ENCODE results near the gene SLC25A34.

SLC25A34 gene

DNA sequence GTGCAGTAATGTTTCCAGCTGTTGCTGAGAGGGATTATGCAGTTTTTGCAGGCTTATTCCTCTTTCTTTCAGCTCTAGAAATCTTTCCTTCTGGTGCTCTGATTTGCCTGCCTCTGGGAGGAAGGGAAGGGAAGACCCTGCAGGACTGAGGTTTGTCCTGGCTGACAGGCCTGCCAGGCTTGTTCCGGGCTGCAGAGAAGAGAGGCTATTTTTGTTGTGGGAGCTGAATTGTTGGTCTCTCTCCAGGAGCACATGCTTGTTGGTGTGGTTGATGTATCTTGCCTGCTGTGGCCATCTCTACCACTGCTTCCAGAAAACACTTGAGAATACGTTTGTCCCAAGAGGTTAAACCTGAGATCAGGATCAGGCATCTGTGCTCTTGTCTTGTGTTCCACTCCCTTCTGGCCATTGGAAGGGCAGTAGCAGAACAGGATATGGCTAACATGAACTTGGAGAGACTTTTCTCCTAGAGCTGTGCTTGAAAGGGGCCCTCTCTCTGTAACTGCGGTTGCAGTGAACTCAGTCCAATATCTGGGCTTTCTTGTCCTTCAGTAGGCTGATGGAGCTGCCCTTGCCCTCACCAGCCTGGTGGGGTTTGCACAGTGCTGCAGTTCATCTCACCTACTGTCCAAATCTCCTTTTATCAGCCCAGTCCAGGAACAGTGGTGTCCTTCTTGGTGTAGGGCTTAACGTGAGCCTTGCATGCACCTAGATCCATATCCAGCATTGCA lies 21.5 kb upstream of the SLC25A34 start:
- no peak for DNase-seq (ENCODE audit: low read depth in 3 of 3)

DNA sequence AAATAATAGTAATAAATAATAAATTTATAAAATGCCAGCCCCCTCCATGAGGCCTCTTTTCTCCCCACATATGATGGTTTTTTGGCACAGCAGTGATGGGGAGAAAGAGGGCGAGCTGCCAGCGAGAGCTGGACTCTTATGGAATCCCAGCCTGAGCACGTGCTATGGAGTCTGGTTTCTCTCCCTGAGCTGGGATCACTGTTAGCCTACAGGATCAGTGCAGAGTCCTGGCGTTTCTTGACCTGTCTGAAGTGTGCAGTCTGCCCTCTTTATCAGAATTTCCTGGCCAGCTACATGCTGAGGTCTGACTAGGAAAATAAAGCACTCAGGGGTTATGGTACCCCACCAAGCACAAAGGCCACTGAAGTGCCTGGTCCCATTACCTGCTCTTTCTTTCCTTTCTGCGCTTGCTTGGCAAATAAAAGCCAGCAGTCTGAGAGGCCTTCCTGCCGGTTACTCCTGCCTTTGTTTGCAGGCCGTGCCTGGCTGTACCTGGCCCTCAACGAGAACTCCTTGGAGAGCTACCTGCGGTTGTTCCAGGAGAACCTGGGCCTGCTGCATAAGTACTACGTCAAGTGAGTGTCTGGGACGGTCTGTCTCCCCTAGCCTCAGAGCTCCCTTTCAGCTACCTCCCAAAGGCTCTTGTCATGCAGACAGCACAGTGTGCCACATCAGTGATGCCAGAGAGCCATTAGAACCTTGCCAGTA lies 18.5 kb upstream of the SLC25A34 start:
- DNase-seq (ENCODE audit: low read depth in 3 of 3): no peak

DNA sequence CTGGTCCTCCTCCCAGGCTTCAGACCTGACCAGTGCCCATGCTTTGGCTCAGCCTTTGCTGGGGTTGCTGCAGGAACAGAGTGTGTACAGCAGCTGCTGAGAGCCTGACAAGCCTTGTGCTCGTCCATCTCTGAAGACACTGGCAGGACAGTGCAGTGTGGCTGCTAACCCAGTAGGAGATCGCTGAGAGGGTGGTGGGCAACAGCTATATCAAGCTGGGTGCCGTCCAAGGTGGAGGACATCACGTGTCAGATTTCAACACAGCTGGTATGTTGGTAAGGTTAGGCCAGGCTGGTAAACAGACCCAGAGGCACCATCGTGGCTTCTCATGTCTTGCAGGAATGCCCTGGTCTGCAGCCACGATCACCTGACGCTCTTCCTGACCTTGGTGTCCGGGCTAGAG lies 17.9 kb upstream of the SLC25A34 start:
- no peak for DNase-seq (ENCODE audit: low read depth in 3 of 3)

DNA sequence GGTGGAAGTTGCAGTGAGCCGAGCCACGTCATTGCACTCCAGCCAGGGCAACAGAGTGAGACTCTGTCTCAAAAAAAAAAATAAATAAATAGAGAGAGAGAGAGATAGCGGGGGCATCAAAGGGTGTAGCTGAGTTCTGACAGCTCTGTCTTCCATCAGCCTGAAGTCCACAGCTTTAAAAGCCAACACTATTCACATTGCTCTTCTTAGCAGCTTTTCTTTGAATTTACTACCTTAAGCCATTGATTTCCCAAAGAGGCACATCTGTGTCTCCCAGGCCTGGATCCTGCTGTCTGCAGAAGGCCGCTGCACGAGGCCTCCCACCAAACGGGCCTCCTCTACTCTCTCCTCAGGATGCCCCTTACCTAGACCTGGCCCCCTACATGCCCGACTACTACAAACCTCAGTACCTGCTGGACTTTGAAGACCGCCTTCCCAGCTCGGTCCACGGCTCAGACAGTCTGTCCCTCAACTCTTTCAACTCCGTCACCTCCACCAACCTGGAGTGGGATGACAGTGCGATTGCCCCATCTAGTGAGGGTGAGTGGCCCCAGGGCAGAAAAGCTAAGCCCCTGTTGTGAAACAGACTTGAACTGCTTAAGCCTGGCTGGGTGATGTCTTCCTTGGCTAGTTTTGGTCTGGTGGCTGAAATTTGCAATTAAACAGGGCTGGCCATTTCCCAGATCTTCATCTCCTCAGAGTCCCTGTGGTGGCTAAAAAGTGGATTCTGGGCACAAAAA lies 16.5 kb upstream of the SLC25A34 start:
- DNase-seq (ENCODE audit: low read depth in 3 of 3): no peak

DNA sequence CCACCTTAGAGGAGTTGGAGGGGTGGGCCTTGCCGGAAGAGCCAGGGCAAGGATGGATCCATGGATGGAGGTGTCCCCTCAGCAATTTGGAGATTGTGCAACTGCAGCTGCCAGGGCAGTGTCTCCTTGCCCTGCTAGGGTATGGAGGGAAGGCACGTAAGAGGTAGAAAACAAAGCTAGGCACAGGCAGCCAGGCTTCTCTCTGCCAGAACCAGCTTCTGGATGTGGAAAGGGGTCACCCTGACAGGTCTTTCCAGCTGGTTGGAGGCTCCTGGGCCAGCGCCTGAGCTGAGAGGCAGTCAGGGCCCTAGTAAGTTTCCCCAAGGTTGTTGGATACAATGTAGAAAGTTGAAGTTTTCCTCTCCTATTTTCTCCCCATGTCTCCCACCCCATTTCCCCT lies 15.2 kb upstream of the SLC25A34 start:
- no peak for DNase-seq (ENCODE audit: low read depth in 3 of 3)

DNA sequence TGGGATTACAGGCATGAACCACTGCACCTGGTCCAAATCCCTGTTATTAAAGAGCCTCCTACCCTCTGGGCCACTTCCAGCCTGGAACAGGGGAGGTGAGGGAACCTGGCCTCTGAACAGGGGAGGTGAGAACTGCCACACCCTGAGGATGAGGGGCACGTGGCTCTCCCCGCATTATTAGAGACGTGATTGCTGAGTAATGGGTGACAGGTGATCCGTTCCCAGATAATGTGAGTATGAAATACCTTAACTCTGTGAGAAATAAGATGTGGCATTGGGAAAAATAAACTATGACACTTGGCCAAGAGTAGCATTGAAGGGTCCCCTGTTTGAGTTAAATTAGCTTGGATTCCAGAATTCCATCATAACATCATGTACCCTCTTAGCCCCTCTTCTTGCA lies 13.6 kb upstream of the SLC25A34 start:
- DNase-seq (ENCODE audit: low read depth in 3 of 3): no peak

DNA sequence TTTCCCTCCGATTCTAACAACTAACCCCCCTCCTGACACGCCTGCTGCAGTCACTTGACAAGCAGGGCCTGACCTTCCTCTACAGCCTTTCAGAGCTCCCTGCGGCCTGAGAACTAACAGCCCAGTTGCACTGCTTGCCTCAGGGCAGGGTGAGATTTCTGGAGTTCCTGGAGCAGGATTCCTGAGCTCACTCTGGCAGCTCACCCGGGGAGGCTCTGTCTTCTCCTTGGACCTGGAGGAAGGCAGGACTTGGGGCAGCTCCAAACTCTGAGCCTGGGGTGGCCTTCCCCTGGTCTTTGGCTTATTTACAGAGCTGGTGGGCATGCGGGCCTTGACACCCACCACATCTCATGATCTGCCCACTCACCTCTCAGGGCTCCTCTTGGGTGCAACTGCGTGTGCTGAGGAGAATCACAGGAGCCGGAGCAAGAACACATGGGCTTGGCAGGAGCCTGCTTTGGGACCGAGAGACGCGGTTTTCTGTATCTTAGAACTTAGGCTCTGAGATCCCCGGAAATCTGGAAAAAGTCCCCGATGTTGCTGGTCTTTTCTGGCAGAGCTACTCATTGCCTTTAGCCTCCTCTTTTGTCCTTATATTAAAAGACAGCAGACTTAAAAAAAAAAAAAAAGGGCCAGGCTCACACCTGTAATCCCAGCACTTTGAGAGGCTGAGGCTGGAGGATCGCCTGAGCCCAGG lies 13.1 kb upstream of the SLC25A34 start:
- no peak for DNase-seq (ENCODE audit: low read depth in 3 of 3)

DNA sequence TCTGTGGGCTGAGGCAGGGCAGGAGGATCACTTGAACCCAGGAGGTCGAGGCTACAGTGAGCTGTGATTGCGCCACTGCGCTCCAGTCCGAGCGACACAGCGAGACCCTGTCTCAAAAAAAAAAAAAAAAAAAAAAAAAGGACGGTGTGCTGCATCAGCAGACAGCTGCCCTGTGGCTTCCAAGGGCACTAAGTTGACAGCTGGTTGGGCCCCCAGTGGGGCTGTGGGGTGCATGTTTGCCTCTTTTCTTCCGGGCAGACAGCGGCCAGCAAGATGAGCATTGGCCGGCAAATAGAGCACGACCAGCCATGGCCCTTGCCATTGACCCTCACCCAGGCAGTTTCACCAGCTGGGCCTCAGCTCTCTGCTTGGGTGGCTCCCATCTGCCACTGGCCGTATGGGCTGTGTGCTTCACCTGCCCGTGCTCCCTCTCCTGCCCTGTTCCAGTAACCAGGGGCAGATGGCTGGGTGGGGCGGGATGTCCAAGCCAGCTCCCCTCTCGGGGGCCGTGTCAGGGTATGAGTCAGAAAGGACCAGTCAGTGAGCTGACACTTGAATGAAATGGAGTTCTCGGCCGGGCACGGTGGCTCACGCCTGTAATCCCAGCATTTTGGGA lies 12.3 kb upstream of the SLC25A34 start:
- no peak for DNase-seq (ENCODE audit: low read depth in 3 of 3)

DNA sequence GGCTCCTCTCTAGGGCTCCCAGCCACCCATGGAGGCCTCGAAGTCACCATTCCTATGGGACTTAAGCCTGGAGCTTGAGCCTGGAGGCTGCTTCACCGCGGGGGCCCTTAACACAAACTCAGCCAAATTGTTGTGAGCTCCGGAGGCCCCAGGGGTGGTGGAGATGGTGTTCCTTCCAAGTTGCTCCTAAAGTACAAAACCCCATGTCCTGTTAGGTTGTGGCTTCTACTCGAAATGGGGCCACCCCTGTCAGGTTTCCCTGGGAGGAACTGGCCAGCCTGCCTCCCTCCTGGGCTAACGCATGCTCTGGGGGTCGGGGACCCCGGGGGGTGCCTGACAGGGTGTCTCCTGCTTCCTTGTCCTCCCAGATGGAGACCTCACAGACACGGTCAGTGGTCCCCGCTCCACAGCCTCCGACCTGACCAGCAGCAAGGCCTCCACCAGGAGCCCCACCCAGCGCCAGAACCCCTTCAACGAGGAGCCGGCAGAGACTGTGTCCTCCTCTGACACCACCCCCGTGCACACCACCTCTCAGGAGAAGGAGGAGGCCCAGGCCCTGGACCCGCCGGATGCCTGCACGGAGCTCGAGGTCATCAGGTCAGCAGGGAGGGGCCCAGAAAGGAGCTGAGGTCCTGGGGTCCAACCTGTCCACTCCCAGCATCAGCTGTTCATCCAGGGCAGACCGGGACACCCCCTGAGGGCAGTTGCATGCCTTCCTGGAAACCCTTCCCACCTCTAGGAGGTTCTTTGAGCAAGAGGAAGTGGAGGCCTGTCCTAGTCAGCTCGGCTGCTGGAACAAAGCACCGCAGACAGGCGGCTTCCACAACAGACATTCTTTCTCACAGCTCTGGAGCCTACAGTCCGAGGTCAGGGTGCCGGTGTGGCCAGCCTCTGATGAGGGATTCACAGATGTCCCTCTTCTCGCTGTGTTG lies 10.8 kb upstream of the SLC25A34 start:
- no peak for DNase-seq (ENCODE audit: low read depth in 3 of 3)

DNA sequence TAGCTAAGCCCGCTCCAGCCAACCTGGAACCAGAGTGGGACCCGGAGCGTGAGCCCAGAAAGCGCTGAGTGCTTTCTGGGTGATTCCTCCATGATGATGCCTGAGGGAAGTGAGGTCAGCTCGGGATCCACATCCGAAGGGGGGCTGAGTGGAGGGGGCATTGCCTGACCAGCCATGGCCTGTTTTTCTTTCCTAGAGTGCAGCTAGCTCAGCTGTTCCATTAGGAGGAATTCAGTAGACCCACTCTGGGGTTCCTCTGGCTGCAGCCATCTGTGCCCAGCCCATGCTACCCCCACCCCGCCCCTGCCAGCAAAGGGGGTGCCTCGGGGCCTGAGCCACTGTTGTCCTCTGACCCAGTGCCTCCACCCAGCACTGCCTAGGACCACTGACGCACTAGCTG lies 9.6 kb upstream of the SLC25A34 start:
- DNase-seq (ENCODE audit: low read depth in 3 of 3): no peak

DNA sequence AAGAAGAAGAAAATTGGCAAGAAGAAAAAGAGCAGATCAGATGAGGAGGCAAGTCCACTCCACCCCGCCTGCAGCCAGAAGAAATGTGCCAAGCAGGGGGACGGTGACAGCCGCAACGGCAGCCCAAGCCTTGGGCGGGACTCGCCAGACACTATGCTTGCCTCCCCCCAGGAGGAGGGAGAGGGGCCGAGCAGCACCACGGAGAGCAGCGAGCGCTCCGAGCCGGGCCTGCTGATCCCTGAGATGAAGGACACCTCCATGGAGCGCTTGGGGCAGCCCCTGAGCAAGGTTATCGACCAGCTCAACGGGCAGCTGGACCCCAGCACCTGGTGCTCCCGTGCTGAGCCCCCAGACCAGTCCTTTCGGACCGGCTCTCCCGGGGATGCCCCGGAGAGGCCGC lies 9.0 kb upstream of the SLC25A34 start:
- no peak for DNase-seq (ENCODE audit: low read depth in 3 of 3)

DNA sequence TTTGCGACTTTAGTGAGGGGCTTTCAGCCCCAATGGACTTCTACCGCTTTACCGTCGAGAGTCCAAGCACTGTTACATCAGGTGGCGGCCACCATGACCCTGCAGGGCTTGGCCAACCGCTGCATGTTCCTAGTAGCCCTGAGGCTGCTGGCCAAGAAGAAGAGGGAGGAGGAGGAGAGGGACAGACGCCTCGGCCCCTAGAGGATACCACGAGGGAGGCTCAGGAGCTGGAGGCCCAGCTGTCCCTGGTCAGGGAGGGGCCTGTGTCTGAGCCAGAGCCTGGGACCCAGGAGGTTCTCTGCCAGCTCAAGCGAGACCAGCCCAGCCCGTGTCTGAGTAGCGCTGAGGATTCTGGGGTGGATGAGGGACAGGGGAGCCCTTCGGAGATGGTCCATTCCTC lies 8.6 kb upstream of the SLC25A34 start:
- DNase-seq (ENCODE audit: low read depth in 3 of 3): no peak

DNA sequence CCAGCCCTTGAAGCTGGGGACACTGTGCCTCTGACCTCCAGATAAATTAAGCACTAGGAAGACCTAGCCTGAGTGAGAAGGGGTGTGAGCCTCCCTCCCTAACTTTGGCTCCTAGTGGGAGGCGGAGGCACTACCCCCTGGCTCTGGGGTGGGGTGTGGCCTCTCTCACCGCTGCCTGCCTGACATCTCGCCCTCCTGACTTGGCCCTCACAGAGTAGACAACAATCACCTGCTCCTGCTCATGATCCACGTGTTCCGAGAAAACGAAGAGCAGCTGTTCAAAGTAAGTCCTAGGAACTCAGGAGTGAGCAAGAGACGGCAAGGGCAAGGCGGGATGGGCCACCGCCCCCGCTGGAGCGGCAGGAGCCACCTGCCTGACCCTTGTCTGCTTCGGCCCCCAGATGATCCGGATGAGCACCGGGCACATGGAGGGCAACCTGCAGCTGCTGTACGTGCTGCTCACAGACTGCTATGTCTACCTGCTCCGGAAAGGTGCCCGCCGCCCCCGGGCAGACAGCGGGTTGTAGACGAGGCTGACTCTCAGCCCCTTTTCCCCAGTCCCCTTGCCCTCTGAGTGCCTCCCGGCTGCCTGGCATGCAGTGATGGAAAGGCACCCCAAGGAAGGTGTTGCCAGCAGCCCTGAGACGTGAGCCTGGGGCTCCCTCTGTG lies 8.1 kb upstream of the SLC25A34 start:
- no peak for DNase-seq (ENCODE audit: low read depth in 3 of 3)

DNA sequence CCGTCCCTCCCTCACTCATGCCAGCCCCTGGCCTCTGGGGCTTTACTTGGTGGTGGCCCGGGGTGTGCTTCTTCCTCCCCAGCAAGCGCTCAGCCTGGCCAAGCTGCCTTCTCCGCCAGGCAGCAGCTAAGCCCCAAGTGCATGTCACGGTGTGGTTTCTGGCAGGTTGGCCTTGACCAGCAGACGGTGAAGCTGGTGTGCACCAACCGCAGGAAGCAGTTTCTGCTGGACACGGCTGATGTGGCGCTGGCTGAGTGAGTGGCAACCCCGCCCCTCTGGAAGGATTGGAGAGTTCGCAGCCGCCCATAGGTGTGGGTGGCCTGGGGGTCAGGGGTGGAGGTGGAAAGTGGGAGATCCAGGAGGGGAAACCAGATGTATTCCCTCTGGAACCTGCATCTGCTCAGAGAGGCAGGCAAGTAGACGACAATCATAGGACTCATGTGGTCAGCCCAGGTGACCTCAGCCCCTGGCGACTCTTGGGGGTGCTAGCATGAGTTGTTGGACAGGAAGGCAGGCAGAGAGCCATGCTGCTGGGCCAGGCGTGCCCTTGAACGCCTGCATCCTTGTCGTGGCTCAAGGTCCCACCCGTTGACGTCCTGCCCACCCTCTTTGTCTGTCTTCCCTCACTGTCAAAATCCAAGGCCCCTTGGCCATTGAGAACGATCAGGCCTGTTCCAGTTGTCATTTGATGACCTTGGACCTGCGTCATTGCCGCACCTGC lies 7.0 kb upstream of the SLC25A34 start:
- DNase-seq (ENCODE audit: low read depth in 3 of 3): no peak

DNA sequence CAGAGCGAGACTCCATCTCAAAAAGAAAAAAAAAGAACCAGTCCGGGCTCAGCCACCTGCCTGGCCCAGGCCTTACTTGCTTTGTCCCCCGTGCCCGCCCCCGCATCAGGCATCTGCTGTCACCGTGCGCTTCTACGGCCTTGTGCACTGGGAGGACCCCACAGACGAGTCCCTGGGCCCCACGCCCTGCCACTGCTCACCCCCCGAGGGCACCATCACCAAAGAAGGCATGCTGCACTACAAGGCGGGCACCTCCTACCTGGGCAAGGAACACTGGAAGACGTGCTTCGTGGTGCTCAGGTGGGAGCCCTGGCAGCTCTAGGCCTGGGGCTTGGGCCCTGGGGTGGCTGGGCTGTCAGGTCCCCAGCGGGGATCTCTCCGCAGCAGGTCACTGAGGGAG lies 5.6 kb upstream of the SLC25A34 start:
- no peak for DNase-seq (ENCODE audit: low read depth in 3 of 3)

DNA sequence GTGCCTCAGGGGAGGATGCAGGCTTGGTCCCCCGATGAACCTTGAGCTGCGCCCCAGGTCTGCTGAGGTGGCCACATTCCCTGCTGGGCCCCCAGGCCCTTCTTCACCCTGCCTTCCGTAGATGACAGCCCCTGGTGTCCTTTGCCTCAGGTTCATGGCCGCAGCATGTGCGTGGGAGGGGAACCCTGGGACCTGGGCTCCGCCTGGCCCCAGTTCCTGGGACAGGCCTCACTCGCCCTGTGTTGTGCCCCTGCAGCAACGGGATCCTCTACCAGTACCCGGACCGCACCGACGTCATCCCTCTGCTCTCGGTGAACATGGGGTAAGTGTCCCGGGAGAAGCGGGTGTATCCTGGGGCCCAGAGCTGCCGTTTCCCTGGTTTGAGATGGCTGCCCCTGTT lies 5.1 kb upstream of the SLC25A34 start:
- DNase-seq (ENCODE audit: low read depth in 3 of 3): no peak

DNA sequence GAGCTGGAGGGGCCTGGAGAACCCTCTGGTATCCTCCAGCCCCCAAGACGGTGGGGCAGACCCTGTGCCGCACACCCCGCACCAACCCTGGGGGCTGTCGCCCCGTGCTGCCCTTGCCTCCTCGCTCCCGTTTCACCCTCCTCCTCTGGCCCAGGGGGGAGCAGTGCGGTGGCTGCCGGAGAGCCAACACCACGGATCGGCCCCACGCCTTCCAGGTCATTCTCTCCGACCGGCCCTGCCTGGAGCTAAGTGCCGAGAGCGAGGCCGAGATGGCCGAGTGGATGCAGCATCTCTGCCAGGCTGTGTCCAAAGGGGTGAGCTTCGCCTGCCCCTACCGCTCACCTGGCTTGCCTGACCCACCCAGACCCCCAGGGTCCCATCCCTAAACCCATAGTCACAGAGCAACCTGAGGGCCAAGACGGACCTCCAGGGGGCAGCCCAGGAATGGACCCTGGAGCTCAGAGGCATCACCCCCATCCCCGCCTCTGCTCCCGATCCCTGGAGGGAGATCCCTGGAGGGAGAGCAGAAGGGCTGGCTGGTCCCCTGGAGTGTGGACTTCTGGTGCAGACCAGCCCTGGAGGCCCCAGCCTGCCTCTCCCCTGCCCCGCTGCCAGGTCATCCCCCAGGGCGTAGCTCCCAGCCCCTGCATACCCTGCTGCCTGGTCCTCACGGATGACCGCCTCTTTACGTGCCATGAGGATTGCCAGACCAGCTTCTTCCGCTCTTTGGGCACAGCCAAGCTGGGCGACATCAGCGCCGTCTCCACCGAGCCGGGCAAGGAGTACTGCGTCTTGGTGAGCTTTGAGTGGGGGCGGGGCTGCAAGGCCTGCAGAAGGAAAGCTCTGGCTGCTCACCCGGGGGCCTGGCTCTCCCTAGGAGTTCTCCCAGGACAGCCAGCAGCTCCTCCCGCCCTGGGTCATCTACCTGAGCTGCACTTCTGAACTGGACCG lies 4.0 kb upstream of the SLC25A34 start:
- DNase-seq (ENCODE audit: low read depth in 3 of 3): no peak

DNA sequence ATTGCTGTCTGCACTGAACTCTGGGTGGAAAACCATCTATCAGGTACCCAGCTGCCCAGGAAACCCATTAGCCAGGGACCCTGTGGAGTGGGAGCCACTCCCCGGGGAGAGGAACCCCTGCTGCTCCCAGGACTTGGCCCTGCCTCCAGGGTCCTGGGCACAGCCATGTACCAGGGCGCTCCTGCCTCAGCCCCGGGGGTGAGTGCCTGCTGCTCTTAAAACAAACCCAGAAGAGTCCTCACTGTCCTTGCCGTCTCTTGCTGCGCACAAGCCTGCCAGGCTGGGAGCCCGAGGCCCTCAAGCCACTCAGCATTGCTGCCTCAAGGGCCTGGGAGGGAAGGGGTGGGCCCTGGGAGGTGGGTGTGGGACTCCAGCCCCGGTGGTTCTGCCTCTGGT lies 3.4 kb upstream of the SLC25A34 start:
- DNase-seq (ENCODE audit: low read depth in 3 of 3): no peak
